OCI-LY1 (cell line): Measurements from ENCODE around the gene ZNF407.

Experiments
- H2AFZ ChIP-seq: fragments of 200-600 bp; sonication (generic), shearing (Covaris generic); 2 replicates; pipeline ENCODE4 v1.6.0; 2014; ENCODE audit warnings: antibody characterized with exemption, mild to moderate bottlenecking, low read length
- H3F3A ChIP-seq: fragments of 200-600 bp; sonication (generic), shearing (Covaris generic); 2 replicates; pipeline ENCODE4 v1.6.0; 2014; ENCODE audit warnings: mild to moderate bottlenecking, antibody characterized with exemption, low read length, moderate library complexity; ENCODE audit not compliant: insufficient read depth
- H3K27ac ChIP-seq: fragments of 200-600 bp; sonication (generic); 2 replicates; pipeline ENCODE4 v1.5.1; 2014; ENCODE audit warnings: low read length, mixed run types, mild to moderate bottlenecking, low read depth; ENCODE audit not compliant: poor library complexity, severe bottlenecking
- H3K27me3 ChIP-seq: fragments of 200-600 bp; sonication (generic); 2 replicates; pipeline ENCODE4 v1.6.0; 2014; ENCODE audit warnings: antibody characterized with exemption, mild to moderate bottlenecking, low read length, moderate library complexity; ENCODE audit not compliant: insufficient read depth
- H3K36me3 ChIP-seq: fragments of 200-600 bp; sonication (generic); 2 replicates; pipeline ENCODE4 v1.6.1; 2014; ENCODE audit warnings: mild to moderate bottlenecking, antibody characterized with exemption, low read length, moderate library complexity, mixed read lengths; ENCODE audit not compliant: insufficient read depth
- H3K4me1 ChIP-seq: fragments of 200-600 bp; sonication (generic); 2 replicates; pipeline ENCODE4 v1.5.1; 2014; ENCODE audit warnings: mild to moderate bottlenecking, low read length, moderate library complexity; ENCODE audit not compliant: insufficient read depth, severe bottlenecking
- H3K4me2 ChIP-seq: fragments of 200-600 bp; sonication (generic), shearing (Covaris generic); 2 replicates; pipeline ENCODE4 v1.6.1; 2014; ENCODE audit warnings: low read length
- H3K4me3 ChIP-seq: fragments of 200-600 bp; sonication (generic); 2 replicates; pipeline ENCODE4 v1.5.1; 2014; ENCODE audit warnings: low read length, low read depth, mild to moderate bottlenecking, mixed read lengths; ENCODE audit not compliant: poor library complexity, severe bottlenecking
- H3K79me2 ChIP-seq: fragments of 200-600 bp; shearing (Covaris generic); 2 replicates; pipeline ENCODE4 v1.6.1; 2016; ENCODE audit warnings: mixed run types, low read length, mixed read lengths; ENCODE audit not compliant: insufficient read depth
- H3K9ac ChIP-seq: fragments of 200-600 bp; sonication (generic), shearing (Covaris generic); 2 replicates; pipeline ENCODE4 v1.6.1; 2014; ENCODE audit warnings: mild to moderate bottlenecking, low read length, mixed read lengths
- H3K9me2 ChIP-seq: fragments of 200-600 bp; sonication (generic), shearing (Covaris generic); 2 replicates; pipeline ENCODE4 v1.6.1; 2014; ENCODE audit warnings: low read depth, mild to moderate bottlenecking, low read length, mixed read lengths
- H3K9me3 ChIP-seq: fragments of 200-600 bp; shearing (Covaris generic); 2 replicates; pipeline ENCODE4 v1.6.1; 2014; ENCODE audit warnings: low read length, mixed read lengths
- H4K20me1 ChIP-seq: fragments of 200-600 bp; sonication (generic), shearing (Covaris generic); 2 replicates; pipeline ENCODE4 v1.6.0; 2016; ENCODE audit warnings: mild to moderate bottlenecking, low read length; ENCODE audit not compliant: insufficient read depth
- CTCF ChIP-seq: fragments of 200-600 bp; sonication (generic), shearing (Covaris generic); IDR thresholded peaks from 2 replicates; pipeline ENCODE4 v1.5.1; 2017; ENCODE audit warnings: mild to moderate bottlenecking, antibody characterized with exemption, low read length, moderate library complexity, mixed read lengths
- EZH2 ChIP-seq: fragments of 200-600 bp; sonication (generic), shearing (Covaris generic); IDR thresholded peaks from 2 replicates; pipeline ENCODE4 v1.8.0; 2017; ENCODE audit warnings: borderline replicate concordance, mixed run types, mild to moderate bottlenecking, antibody characterized with exemption, low read length, moderate library complexity, mixed read lengths

ZNF407 gene

GRCh38 chr18:74597662-74598349, at the start of gene ZNF407:
Gene ZNF407 (plus strand): TSS chr18:74597870. CDS start chr18:74631020, 33,150 bp downstream.
- H3K36me3 ChIP-seq: peaks cover 21% of the 10 kb centered on the region
- H2AFZ ChIP-seq: peak within 1 kb of the TSS; percentile 23; the same call in 1 of the 2 replicates
- peak within 1 kb of the TSS; percentile 89 for H3K4me3 ChIP-seq
- H3K9ac ChIP-seq: peak within 1 kb of the TSS; percentile 90
- peaks cover 29% of the 10 kb centered on the region for H3K4me1 ChIP-seq
- no peaks in the 10 kb centered on the region for H3K9me2 ChIP-seq
- H3F3A ChIP-seq: no peaks in the 10 kb centered on the region
- H4K20me1 ChIP-seq: no peaks in the 10 kb centered on the region
- no peak for TF ChIP-seq EZH2
- no peak for TF ChIP-seq CTCF
- no peaks in the 10 kb centered on the region for H3K27me3 ChIP-seq
- H3K27ac ChIP-seq: peak within 1 kb of the TSS; percentile 77
- H3K9me3 ChIP-seq: no peaks in the 10 kb centered on the region
- H3K4me2 ChIP-seq: peak within 1 kb of the TSS; percentile 91
- peaks cover 20% of the 10 kb centered on the region for H3K79me2 ChIP-seq

- TF ChIP-seq CTCF: no peak
- no peak for TF ChIP-seq EZH2
- Histone ChIP-seq H3K9ac (no peak overlapping the region), H3K4me1 (no peaks in the 10 kb centered on the region), H3K4me3 (no peak overlapping the region), H3K27ac (no peak overlapping the region), H2AFZ (no peak overlapping the region), H4K20me1 (no peaks in the 10 kb centered on the region), H3K79me2 (no peaks in the 10 kb centered on the region), H3K9me3 (peaks cover 11% of the 10 kb centered on the region; the same call in 1 of the 2 replicates), H3K36me3 (no peaks in the 10 kb centered on the region; the same call in 1 of the 2 replicates), H3K4me2 (no peak overlapping the region), H3F3A (no peaks in the 10 kb centered on the region), H3K27me3 (no peaks in the 10 kb centered on the region; the same call in 1 of the 2 replicates), H3K9me2 (no peaks in the 10 kb centered on the region)
Observed at GRCh38 chr18:74549591-74550104, 48.0 kb upstream of the ZNF407 start.

GRCh38 chr18:74550886-74551285, 46.8 kb upstream of the ZNF407 start:
- no peaks in the 10 kb centered on the region for H3K9me2 ChIP-seq
- H3K4me3 ChIP-seq: no peak overlapping the region
- H2AFZ ChIP-seq: no peak overlapping the region
- no peaks in the 10 kb centered on the region for H4K20me1 ChIP-seq
- TF ChIP-seq CTCF: no peak
- TF ChIP-seq EZH2: no peak
- no peaks in the 10 kb centered on the region for H3K79me2 ChIP-seq
- H3K9me3 ChIP-seq: peaks cover 11% of the 10 kb centered on the region; the same call in 1 of the 2 replicates
- H3K36me3 ChIP-seq: no peaks in the 10 kb centered on the region; the same call in 1 of the 2 replicates
- no peaks in the 10 kb centered on the region for H3K4me1 ChIP-seq
- H3K27me3 ChIP-seq: no peaks in the 10 kb centered on the region; the same call in 1 of the 2 replicates
- no peak overlapping the region for H3K27ac ChIP-seq
- H3F3A ChIP-seq: no peaks in the 10 kb centered on the region
- no peak overlapping the region for H3K4me2 ChIP-seq
- H3K9ac ChIP-seq: no peak overlapping the region
